GM12874 (cell line): Measurements from ENCODE around the gene FYTTD1.

Experiments
- TF ChIP-seq, protein P1 (sequence below): IDR thresholded peaks from 2 replicates; pipeline ENCODE4 v1.5.1; 2011; ENCODE audit warnings: low read depth, mild to moderate bottlenecking, control low read depth, low read length, moderate library complexity; ENCODE audit not compliant: insufficient read depth

FYTTD1 gene

DNA sequence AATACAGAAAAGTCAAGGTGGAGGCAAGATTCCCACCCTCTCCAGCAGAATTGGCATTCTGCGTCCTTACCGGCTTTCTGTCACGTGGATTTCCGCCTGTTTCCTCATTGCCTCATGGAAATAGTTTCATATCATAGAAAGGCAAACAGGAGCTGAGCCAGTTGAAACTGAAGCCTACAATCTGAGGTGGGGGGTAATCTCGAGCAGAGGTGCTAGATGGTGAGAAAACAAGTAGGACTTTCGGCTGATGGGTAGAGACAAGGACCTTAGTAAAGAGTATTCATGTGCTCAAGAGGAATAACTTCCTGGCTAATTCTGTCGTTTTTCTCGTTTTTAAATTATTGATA is 81.3 kb downstream of the FYTTD1 start:
- TF ChIP-seq, protein P1, sequence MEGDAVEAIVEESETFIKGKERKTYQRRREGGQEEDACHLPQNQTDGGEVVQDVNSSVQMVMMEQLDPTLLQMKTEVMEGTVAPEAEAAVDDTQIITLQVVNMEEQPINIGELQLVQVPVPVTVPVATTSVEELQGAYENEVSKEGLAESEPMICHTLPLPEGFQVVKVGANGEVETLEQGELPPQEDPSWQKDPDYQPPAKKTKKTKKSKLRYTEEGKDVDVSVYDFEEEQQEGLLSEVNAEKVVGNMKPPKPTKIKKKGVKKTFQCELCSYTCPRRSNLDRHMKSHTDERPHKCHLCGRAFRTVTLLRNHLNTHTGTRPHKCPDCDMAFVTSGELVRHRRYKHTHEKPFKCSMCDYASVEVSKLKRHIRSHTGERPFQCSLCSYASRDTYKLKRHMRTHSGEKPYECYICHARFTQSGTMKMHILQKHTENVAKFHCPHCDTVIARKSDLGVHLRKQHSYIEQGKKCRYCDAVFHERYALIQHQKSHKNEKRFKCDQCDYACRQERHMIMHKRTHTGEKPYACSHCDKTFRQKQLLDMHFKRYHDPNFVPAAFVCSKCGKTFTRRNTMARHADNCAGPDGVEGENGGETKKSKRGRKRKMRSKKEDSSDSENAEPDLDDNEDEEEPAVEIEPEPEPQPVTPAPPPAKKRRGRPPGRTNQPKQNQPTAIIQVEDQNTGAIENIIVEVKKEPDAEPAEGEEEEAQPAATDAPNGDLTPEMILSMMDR = no peak

DNA sequence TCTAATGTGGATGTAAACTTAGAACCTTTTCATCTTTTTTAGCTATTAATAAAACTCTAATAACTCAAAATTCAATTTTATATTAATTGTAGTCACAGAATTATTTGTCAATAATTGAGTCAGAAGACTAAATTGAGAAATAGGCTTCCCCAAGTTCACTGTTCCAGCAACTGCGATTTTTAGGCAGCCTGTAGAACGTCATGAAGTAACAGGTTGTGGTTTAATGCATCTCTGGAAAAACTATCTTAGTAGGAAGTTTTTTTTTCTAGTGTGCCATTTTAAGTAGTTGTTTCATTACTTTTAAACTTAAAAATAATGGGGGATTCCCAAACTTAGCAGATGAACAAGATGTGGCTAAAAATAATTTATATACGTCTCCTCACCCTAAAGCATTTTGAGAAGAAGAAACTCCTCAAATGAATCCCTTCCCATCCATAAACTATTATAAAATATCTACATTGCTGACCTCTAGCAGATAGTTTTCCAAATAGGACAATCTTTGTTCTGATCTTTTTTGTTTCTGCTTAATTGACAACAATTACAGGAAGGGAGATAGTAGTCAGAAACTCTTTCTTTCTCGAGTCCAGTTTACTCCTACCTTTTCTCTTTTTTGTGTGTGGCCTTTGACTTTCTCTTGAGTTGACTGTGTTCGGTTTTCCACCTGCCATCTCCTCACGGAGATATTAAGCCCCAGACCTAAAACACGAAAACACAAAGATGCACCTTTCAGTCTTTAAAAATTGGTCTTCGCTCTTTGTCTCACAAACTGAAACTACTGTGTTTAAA is 84.4 kb downstream of the FYTTD1 start:
- TF ChIP-seq, protein P1 = no peak

DNA sequence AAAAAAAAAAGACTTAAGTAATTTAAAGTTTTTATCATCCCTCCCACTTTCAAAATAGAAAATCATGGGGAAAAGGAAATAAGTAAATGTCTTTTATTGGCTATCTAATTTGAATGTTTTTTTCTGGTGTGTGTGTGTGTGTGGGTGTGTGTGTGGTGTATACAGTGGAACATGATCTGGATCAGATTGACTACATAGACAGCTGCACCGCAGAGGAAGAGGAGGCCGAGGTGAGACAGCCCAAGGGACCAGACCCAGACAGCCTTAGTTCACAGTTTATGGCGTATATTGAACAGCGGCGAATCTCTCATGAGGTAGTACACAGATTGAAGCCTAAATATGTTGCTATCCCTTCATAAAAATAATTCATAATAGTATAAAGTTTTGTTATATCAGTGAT is 85.8 kb downstream of the FYTTD1 start:
- TF ChIP-seq, protein P1 = no peak

DNA sequence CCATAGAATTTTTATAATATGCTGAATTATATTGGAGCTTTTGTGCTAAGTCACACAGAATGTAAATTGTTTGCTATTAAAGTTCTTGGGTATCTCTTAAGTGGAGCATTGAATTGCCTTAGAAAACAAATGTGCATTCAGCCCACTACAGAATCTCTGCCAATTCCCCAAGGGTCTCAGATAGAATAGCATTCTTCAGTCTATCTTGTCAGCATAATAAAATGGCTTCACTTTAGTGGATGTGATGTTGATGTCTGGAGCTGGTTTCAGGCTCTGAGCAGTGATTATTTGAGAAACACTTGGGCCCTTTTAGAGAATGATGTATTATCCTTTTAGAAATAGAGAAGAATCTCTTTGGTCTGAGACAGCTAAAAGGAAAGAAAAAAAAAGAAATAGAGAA is 86.6 kb downstream of the FYTTD1 start:
- TF ChIP-seq, protein P1 = no peak
